ENCODE measurements around the gene NYAP2.

The NYAP2 gene

GRCh38 chr2:225431105-225431863, 31.8 kb downstream of the NYAP2 start:
- no peak for DNase-seq

- no peak for DNase-seq
Observed at GRCh38 chr2:225434014-225434413, 34.5 kb downstream of the NYAP2 start.

- DNase-seq = no peak
Observed at GRCh38 chr2:225437319-225437718, 37.8 kb downstream of the NYAP2 start.

GRCh38 chr2:225438248-225438647, 38.7 kb downstream of the NYAP2 start:
- no peak for DNase-seq

- no peak for DNase-seq
Observed at GRCh38 chr2:225452677-225453076, 53.2 kb downstream of the NYAP2 start.

GRCh38 chr2:225454412-225454811, 54.9 kb downstream of the NYAP2 start:
- DNase-seq = no peak

GRCh38 chr2:225456619-225457260, 57.2 kb downstream of the NYAP2 start:
- no peak for DNase-seq

- DNase-seq = no peak
Observed at GRCh38 chr2:225457482-225457881, 58.0 kb downstream of the NYAP2 start.

GRCh38 chr2:225458431-225459117, 59.1 kb downstream of the NYAP2 start:
- no peak for DNase-seq

GRCh38 chr2:225462417-225462816, 62.9 kb downstream of the NYAP2 start:
- no peak for DNase-seq

GRCh38 chr2:225462945-225463344, 63.4 kb downstream of the NYAP2 start:
- DNase-seq = no peak

GRCh38 chr2:225463449-225463848, 63.9 kb downstream of the NYAP2 start:
- DNase-seq = no peak

GRCh38 chr2:225464346-225465025, 65.0 kb downstream of the NYAP2 start:
- DNase-seq = no peak

GRCh38 chr2:225465827-225466226, 66.3 kb downstream of the NYAP2 start:
- DNase-seq = no peak

GRCh38 chr2:225466891-225467604, 67.5 kb downstream of the NYAP2 start:
- DNase-seq = no peak

- no peak for DNase-seq
Observed at GRCh38 chr2:225468131-225468530, 68.6 kb downstream of the NYAP2 start.

GRCh38 chr2:225471039-225471438, 71.5 kb downstream of the NYAP2 start:
- no peak for DNase-seq

- DNase-seq = no peak
Observed at GRCh38 chr2:225471482-225471881, 72.0 kb downstream of the NYAP2 start.

GRCh38 chr2:225472161-225472560, 72.7 kb downstream of the NYAP2 start:
- DNase-seq = no peak

GRCh38 chr2:225479386-225479785, 79.9 kb downstream of the NYAP2 start:
- DNase-seq = no peak

- no peak for DNase-seq
Observed at GRCh38 chr2:225484751-225485150, 85.2 kb downstream of the NYAP2 start.

GRCh38 chr2:225486236-225486635, 86.7 kb downstream of the NYAP2 start:
- no peak for DNase-seq

Measured in HCEC 1CT (cell line).